Kidney (tissue), 14 donors: Measurements from ENCODE around the gene BCAS3. TPM values are rescaled to one million over a fixed set of nuclear protein-coding genes. Genes with fewer than 3 reads are reported as not detected.

Experiments used
- DNase-seq, 5 donors: peaks; one replicate each; pipeline ENCODE4 v3.0.0-alpha.2; 2013 to 2020
- FAIRE-seq: peaks from 2 replicates; lab custom pipeline; 2012; peaks lifted over from hg19 to GRCh38; lab: Jason Lieb, UNC
- H3K27ac ChIP-seq, 2 donors: one replicate each; pipeline ENCODE4 v1.7.0; 2013; ENCODE audit warnings: low read depth in 2 of 2, low read length in 2 of 2, inconsistent platforms in 1 of 2
- H3K27me3 ChIP-seq: one replicate; pipeline ENCODE4 v1.7.1; 2013; ENCODE audit warnings: low read length, inconsistent platforms; ENCODE audit not compliant: control insufficient read depth, insufficient read depth
- H3K36me3 ChIP-seq, 3 donors: one replicate each; pipeline versions ENCODE4 v1.7.0 to v1.7.1; 2013; ENCODE audit warnings: low read length in 3 of 3, control low read depth in 1 of 3, inconsistent platforms in 1 of 3; ENCODE audit not compliant: insufficient read depth in 3 of 3, control insufficient read depth in 2 of 3
- H3K4me1 ChIP-seq, 3 donors: one replicate each; pipeline versions ENCODE4 v1.7.0 to v1.7.1; 2013; ENCODE audit warnings: low read length in 3 of 3, inconsistent platforms in 1 of 3, low read depth in 1 of 3; ENCODE audit not compliant: control insufficient read depth in 2 of 3, insufficient read depth in 2 of 3
- H3K4me3 ChIP-seq, 3 donors: one replicate each; pipeline versions ENCODE4 v1.7.0 to v1.8.1; 2013; ENCODE audit warnings: low read length in 3 of 3, control low read depth in 1 of 3, inconsistent platforms in 1 of 3
- H3K9ac ChIP-seq, 3 donors: one replicate each; pipeline versions ENCODE4 v1.7.0 to v1.7.1; 2013; ENCODE audit warnings: low read length in 3 of 3, control low read depth in 1 of 3, inconsistent platforms in 1 of 3
- H3K9me3 ChIP-seq, 3 donors: one replicate each; pipeline versions ENCODE4 v1.7.0 to v1.7.1; 2013; ENCODE audit warnings: low read length in 3 of 3, control low read depth in 1 of 3, inconsistent platforms in 1 of 3; ENCODE audit not compliant: control insufficient read depth in 2 of 3, insufficient read depth in 1 of 3
- intact Hi-C: fragments of 100-400 bp; cut with DNase I; formaldehyde crosslinking; loops from one replicate; pipeline ENCODE4 v1.11.1; 2022
- polyA plus RNA-seq: library from polyadenylated mRNA; stranded (reverse); fragments of 350-450 nt; fragmentation: Illumina TruSeq; extraction: RNeasy Lipid Tissue Mini Kit (QIAGEN cat#74804); gene quantifications from one replicate; pipeline ENCODE4 v1.2.3, GENCODE V29; 2014; ENCODE audit warnings: low read depth, low replicate concordance; ENCODE audit not compliant: insufficient read depth
- total RNA-seq: library from RNA; stranded (reverse); fragmentation: NEBNext Ultra II Directional; extraction: Animal tissue kit (Norgen Biotek cat#: 25700); gene quantifications from one replicate; pipeline ENCODE4 v1.2.1, GENCODE V29; 2021
- TF ChIP-seq, protein P1 (sequence below): IDR thresholded peaks from 3 replicates; pipeline ENCODE4 v1.5.1; 2012; ENCODE audit warnings: mild to moderate bottlenecking, moderate library complexity, borderline replicate concordance; ENCODE audit not compliant: insufficient read depth; ENCODE audit errors: extremely low read depth
- donor health status: control.
- donor health status: control.
- donor health status: control.
- donor health status: control.
- donor health status: control.
- donor health status: DM: yes; HTN: yes; CAD: no.
- donor health status: Normal renal cell carcinoma (clear cell type).

Gene BCAS3
- total and polyA plus RNA-seq, 2 donors from 2014 or later = 18.3 to 44.1 TPM

DNA sequence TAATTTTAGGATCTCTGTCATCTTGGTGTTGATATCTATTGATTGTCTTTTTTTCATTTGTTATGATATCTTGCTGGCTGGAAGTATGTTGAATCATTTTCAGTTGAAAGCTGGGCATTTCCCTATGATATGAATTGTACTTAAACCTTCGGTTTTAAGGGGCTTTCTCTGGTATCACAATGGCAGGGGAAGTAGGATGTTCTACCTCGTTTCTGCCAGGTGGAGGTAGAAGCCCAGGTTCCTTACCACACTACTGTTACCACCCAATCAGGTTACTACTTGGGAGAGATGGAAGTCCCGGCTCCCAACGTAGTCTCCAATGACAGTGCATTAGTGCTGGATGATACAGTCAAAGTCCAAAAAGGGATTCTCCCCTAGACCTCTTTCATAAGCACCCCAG, 440.3 kb downstream of the BCAS3 start:
- Histone ChIP-seq H3K27ac (no peak overlapping the region), H3K9ac (no peak overlapping the region), H3K36me3 (no peaks in the 10 kb centered on the region), H3K9me3 (peaks cover 0 to 8% (median 0%) of the 10 kb centered on the region in 3 donors), H3K4me3 (no peak overlapping the region), H3K4me1 (no peaks in the 10 kb centered on the region), H3K27me3 (no peaks in the 10 kb centered on the region)
- no peak for DNase-seq
- intact Hi-C loops = no loop called here
- TF ChIP-seq, protein P1, sequence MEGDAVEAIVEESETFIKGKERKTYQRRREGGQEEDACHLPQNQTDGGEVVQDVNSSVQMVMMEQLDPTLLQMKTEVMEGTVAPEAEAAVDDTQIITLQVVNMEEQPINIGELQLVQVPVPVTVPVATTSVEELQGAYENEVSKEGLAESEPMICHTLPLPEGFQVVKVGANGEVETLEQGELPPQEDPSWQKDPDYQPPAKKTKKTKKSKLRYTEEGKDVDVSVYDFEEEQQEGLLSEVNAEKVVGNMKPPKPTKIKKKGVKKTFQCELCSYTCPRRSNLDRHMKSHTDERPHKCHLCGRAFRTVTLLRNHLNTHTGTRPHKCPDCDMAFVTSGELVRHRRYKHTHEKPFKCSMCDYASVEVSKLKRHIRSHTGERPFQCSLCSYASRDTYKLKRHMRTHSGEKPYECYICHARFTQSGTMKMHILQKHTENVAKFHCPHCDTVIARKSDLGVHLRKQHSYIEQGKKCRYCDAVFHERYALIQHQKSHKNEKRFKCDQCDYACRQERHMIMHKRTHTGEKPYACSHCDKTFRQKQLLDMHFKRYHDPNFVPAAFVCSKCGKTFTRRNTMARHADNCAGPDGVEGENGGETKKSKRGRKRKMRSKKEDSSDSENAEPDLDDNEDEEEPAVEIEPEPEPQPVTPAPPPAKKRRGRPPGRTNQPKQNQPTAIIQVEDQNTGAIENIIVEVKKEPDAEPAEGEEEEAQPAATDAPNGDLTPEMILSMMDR = no peak
- FAIRE-seq = no peak

GRCh38 chr17:61118871-61119270, 441.2 kb downstream of the BCAS3 start:
- no peaks in the 10 kb centered on the region for H3K36me3 ChIP-seq
- H3K27me3 ChIP-seq = no peaks in the 10 kb centered on the region
- H3K4me1 ChIP-seq = no peaks in the 10 kb centered on the region
- H3K9ac ChIP-seq = no peak overlapping the region
- TF ChIP-seq, protein P1 = no peak
- no peak for DNase-seq
- H3K9me3 ChIP-seq = peaks cover 0 to 8% (median 0%) of the 10 kb centered on the region in 3 donors
- no peak overlapping the region for H3K27ac ChIP-seq
- H3K4me3 ChIP-seq = no peak overlapping the region
- no peak for FAIRE-seq
- intact Hi-C loops = no loop called here

GRCh38 chr17:61122326-61122913, 444.8 kb downstream of the BCAS3 start:
- Histone ChIP-seq H3K4me1 (peaks cover 0 to 12% (median 0%) of the 10 kb centered on the region in 3 donors), H3K36me3 (no peaks in the 10 kb centered on the region), H3K9me3 (no peaks in the 10 kb centered on the region), H3K4me3 (no peak overlapping the region), H3K27me3 (no peaks in the 10 kb centered on the region), H3K27ac (no peak overlapping the region), H3K9ac (no peak overlapping the region)
- intact Hi-C loops = no loop called here
- TF ChIP-seq, protein P1 = no peak
- FAIRE-seq (no peak), DNase-seq (no peak)

- TF ChIP-seq, protein P1 = no peak
- Histone ChIP-seq H3K9me3 (no peaks in the 10 kb centered on the region), H3K36me3 (no peaks in the 10 kb centered on the region), H3K27me3 (no peaks in the 10 kb centered on the region), H3K27ac (no peak overlapping the region), H3K9ac (no peak overlapping the region), H3K4me1 (peaks cover 0 to 12% (median 0%) of the 10 kb centered on the region in 3 donors), H3K4me3 (no peak overlapping the region)
- no peak for FAIRE-seq
- DNase-seq = no peak
- intact Hi-C loops = no loop called here
Measured at GRCh38 chr17:61124562-61124961, 446.9 kb downstream of the BCAS3 start.
